ENCODE data around the gene SERPINA10. TPM values are rescaled to one million over a fixed set of nuclear protein-coding genes. Genes with fewer than 3 reads are reported as not detected.
"Not testable (repeated sequence)": the region's sequence is repeated elsewhere in the genome, so short reads cannot be mapped to it uniquely, and the experiment has no call there.

SERPINA10 gene
- total and polyA plus RNA-seq, 2 donors (not counting 3 experiments of a cell fraction or from before 2014, with no cell fraction given) = not detected

GRCh38 chr14:94269156-94269555 is 23.9 kb downstream of the SERPINA10 start:
- Histone ChIP-seq H3K4me3 (replicated peaks in 1 of 3; ENCODE audit: insufficient read depth in 1 of 3, low read depth in 1 of 3, low read length in 3 of 3) (no peak overlapping the region), H3K27me3 (ENCODE audit: control insufficient read depth in 2 of 2, insufficient read depth in 2 of 2, low read length in 2 of 2) (no peaks in the 10 kb centered on the region), H2AFZ (ENCODE audit: low read depth, low read length) (no peak overlapping the region), H4K20me1 (replicated peaks; ENCODE audit: control insufficient read depth, extremely low read depth, insufficient read depth, low read length) (no peaks in the 10 kb centered on the region), H3K9ac (replicated peaks; ENCODE audit: extremely low read depth, insufficient read depth, low read length) (no peak overlapping the region), H3K4me2 (ENCODE audit: insufficient read depth, low read length) (no peak overlapping the region), H3K9me1 (replicated peaks; ENCODE audit: control insufficient read depth, extremely low read depth, insufficient read depth, low read length) (no peaks in the 10 kb centered on the region), H3K79me2 (ENCODE audit: control insufficient read depth, insufficient read depth, low read length) (no peaks in the 10 kb centered on the region), H3K36me3 (ENCODE audit: control insufficient read depth in 2 of 2, extremely low read depth in 1 of 2, insufficient read depth in 2 of 2, low read length in 2 of 2) (no peaks in the 10 kb centered on the region), H3K9me3 (replicated peaks; ENCODE audit: control insufficient read depth, insufficient read depth, low read length) (no peaks in the 10 kb centered on the region), H3K27ac (ENCODE audit: insufficient read depth, low read depth, low read length) (no peak overlapping the region), H3K4me1 (ENCODE audit: control insufficient read depth, extremely low read depth, insufficient read depth, low read length) (no peaks in the 10 kb centered on the region)
- DNase-seq (ENCODE audit: low read depth, low spot score) (no peak), FAIRE-seq (no peak)
- no TSS peak for BruUV-seq (replicated peaks)
- no peak for TF ChIP-seq FOS (IDR thresholded peaks at IDR 0.05; ENCODE audit: borderline replicate concordance, insufficient read depth, low read length)
- TF ChIP-seq MAX (IDR thresholded peaks at IDR 0.05; ENCODE audit: insufficient read depth, insufficient read length) = no peak
- TF ChIP-seq GATA2 (IDR thresholded peaks at IDR 0.05; ENCODE audit: insufficient read depth, insufficient read length, low read depth, low read length) = no peak
- TF ChIP-seq POLR2AphosphoS5 (IDR thresholded peaks at IDR 0.05; ENCODE audit: insufficient read depth, low read depth, low read length) = no peak
- no peak for TF ChIP-seq POLR2A (IDR thresholded peaks at IDR 0.05; ENCODE audit: low read depth, low read length)
- TF ChIP-seq EZH2 (IDR thresholded peaks at IDR 0.05; ENCODE audit: borderline replicate concordance, low read depth, low read length, severe bottlenecking) = no peak
- TF ChIP-seq, protein P1, sequence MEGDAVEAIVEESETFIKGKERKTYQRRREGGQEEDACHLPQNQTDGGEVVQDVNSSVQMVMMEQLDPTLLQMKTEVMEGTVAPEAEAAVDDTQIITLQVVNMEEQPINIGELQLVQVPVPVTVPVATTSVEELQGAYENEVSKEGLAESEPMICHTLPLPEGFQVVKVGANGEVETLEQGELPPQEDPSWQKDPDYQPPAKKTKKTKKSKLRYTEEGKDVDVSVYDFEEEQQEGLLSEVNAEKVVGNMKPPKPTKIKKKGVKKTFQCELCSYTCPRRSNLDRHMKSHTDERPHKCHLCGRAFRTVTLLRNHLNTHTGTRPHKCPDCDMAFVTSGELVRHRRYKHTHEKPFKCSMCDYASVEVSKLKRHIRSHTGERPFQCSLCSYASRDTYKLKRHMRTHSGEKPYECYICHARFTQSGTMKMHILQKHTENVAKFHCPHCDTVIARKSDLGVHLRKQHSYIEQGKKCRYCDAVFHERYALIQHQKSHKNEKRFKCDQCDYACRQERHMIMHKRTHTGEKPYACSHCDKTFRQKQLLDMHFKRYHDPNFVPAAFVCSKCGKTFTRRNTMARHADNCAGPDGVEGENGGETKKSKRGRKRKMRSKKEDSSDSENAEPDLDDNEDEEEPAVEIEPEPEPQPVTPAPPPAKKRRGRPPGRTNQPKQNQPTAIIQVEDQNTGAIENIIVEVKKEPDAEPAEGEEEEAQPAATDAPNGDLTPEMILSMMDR (IDR thresholded peaks at IDR 0.05; ENCODE audit: extremely low read depth in 1 of 2, insufficient read depth in 1 of 2, low read depth in 1 of 2, low read length in 2 of 2) = no peak
- intact Hi-C loops (cut with micrococcal nuclease) (no loop called here), dilution Hi-C loops (cut with MboI; ENCODE audit: extremely low pct_ligation_motif_present, low sequenced_read_pairs) (loop anchor here (10.0 kb wide), 1 partner anchor 54 kb away; no protein-coding TSS in a partner anchor)
- POLR2A ChIA-PET = no interaction called here
- CTCF ChIA-PET = no interaction called here

GRCh38 chr14:94268582-94268981 is 24.5 kb downstream of the SERPINA10 start:
- H3K4me1 ChIP-seq (ENCODE audit: control insufficient read depth, extremely low read depth, insufficient read depth, low read length); H4K20me1 ChIP-seq (replicated peaks; ENCODE audit: control insufficient read depth, extremely low read depth, insufficient read depth, low read length); H3K27ac ChIP-seq (ENCODE audit: insufficient read depth, low read depth, low read length); H3K4me2 ChIP-seq (ENCODE audit: insufficient read depth, low read length); FAIRE-seq; H3K4me3 ChIP-seq (replicated peaks in 1 of 3; ENCODE audit: insufficient read depth in 1 of 3, low read depth in 1 of 3, low read length in 3 of 3); H2AFZ ChIP-seq (ENCODE audit: low read depth, low read length); BruUV-seq (replicated peaks); POLR2A ChIA-PET; H3K36me3 ChIP-seq (ENCODE audit: control insufficient read depth in 2 of 2, extremely low read depth in 1 of 2, insufficient read depth in 2 of 2, low read length in 2 of 2); H3K9ac ChIP-seq (replicated peaks; ENCODE audit: extremely low read depth, insufficient read depth, low read length); H3K27me3 ChIP-seq (ENCODE audit: control insufficient read depth in 2 of 2, insufficient read depth in 2 of 2, low read length in 2 of 2); H3K79me2 ChIP-seq (ENCODE audit: control insufficient read depth, insufficient read depth, low read length); DNase-seq (ENCODE audit: low read depth, low spot score); H3K9me1 ChIP-seq (replicated peaks; ENCODE audit: control insufficient read depth, extremely low read depth, insufficient read depth, low read length); H3K9me3 ChIP-seq (replicated peaks; ENCODE audit: control insufficient read depth, insufficient read depth, low read length); CTCF ChIA-PET; intact Hi-C loops (cut with micrococcal nuclease): not testable (repeated sequence)
- dilution Hi-C loops (cut with MboI; ENCODE audit: extremely low pct_ligation_motif_present, low sequenced_read_pairs) = loop anchor here (10.0 kb wide), 1 partner anchor 54 kb away; no protein-coding TSS in a partner anchor

Data from endothelial cell of umbilical vein (primary cell).